ENCODE results near the gene MINDY4. TPM values are rescaled to one million over a fixed set of nuclear protein-coding genes. Genes with fewer than 3 reads are reported as not detected.

The MINDY4 gene
- total and polyA plus RNA-seq, 10 of the 15 experiments (the other 5 are each of a cell fraction or from before 2014, with no cell fraction given): 0.10 to 0.90 (median 0.40) TPM

DNA sequence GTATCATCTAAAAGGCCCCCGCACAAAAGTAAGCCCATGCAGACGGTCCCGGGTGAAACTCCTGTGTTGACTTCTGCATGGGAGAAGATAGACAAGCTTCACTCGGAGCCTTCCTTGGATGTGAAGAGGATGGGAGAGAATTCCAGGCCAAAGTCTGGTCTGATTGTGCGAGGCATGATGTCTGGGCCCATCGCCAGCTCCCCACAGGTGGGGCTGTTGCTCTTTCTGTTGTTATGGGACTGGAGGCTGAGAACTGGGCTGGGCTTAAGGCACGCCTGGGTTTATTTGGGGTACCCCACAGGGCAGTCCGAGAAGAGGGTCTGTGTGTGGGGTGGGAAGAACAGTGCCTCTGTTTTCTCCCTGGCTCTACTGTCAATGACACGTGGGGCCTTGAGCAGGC lies 14.6 kb downstream of the MINDY4 start (continued):
- TF ChIP-seq, protein P1, sequence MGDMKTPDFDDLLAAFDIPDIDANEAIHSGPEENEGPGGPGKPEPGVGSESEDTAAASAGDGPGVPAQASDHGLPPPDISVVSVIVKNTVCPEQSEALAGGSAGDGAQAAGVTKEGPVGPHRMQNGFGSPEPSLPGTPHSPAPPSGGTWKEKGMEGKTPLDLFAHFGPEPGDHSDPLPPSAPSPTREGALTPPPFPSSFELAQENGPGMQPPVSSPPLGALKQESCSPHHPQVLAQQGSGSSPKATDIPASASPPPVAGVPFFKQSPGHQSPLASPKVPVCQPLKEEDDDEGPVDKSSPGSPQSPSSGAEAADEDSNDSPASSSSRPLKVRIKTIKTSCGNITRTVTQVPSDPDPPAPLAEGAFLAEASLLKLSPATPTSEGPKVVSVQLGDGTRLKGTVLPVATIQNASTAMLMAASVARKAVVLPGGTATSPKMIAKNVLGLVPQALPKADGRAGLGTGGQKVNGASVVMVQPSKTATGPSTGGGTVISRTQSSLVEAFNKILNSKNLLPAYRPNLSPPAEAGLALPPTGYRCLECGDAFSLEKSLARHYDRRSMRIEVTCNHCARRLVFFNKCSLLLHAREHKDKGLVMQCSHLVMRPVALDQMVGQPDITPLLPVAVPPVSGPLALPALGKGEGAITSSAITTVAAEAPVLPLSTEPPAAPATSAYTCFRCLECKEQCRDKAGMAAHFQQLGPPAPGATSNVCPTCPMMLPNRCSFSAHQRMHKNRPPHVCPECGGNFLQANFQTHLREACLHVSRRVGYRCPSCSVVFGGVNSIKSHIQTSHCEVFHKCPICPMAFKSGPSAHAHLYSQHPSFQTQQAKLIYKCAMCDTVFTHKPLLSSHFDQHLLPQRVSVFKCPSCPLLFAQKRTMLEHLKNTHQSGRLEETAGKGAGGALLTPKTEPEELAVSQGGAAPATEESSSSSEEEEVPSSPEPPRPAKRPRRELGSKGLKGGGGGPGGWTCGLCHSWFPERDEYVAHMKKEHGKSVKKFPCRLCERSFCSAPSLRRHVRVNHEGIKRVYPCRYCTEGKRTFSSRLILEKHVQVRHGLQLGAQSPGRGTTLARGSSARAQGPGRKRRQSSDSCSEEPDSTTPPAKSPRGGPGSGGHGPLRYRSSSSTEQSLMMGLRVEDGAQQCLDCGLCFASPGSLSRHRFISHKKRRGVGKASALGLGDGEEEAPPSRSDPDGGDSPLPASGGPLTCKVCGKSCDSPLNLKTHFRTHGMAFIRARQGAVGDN (IDR thresholded peaks at IDR 0.05): no peak
- no peak for TF ChIP-seq EGR1 (IDR thresholded peaks at IDR 0.05; ENCODE audit: borderline replicate concordance in 1 of 2, low read depth in 2 of 2, low read length in 2 of 2)
- TF ChIP-seq EP300 (IDR thresholded peaks at IDR 0.05; ENCODE audit: borderline replicate concordance in 1 of 2, control insufficient read depth in 1 of 2, low read depth in 2 of 2, low read length in 2 of 2): no peak
- no peak for TF ChIP-seq KLF5 (IDR thresholded peaks at IDR 0.05; ENCODE audit: partially characterized antibody)
- no peak for TF ChIP-seq FOXM1 (IDR thresholded peaks at IDR 0.05; ENCODE audit: low read depth, low read length)
- no peak for TF ChIP-seq CBX5 (IDR thresholded peaks at IDR 0.05; ENCODE audit: low read depth)

DNA sequence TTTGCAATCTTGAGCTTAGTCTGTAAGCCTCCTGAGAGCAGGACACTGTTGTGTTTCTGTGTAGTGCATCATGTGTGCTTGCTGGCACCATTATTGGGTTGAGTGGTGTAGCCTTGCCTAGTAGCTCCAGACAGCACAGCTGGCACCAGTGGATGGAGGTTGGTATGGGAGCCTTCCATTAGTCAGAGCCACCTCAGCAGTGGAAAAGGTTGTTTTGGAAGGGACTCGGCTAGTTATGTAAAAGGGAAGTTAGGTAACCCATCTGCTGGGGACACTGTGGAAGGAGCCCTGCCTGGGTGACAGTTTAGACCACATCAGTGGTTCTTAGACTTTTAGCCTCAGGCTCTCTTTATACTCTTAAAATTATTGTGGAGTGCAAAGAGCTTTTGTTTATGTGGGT lies 16.3 kb downstream of the MINDY4 start:
- Histone ChIP-seq H3K27me3 (replicated peaks in 1 of 2; ENCODE audit: control insufficient read depth in 2 of 2, insufficient read depth in 2 of 2, low read length in 1 of 2) (no peaks in the 10 kb centered on the region), H3K9me3 (replicated peaks; ENCODE audit: control insufficient read depth, insufficient read depth, low read length) (no peaks in the 10 kb centered on the region), H3K36me3 (ENCODE audit: control insufficient read depth in 2 of 2, insufficient read depth in 2 of 2, low read length in 1 of 2) (no peaks in the 10 kb centered on the region; a peak in 1 of 4 replicates), H3K4me1 (ENCODE audit: control insufficient read depth, insufficient read depth, low read length) (no peaks in the 10 kb centered on the region), H2AFZ (ENCODE audit: control insufficient read depth, low read depth, low read length) (no peak overlapping the region), H3K27ac (ENCODE audit: control insufficient read depth, insufficient read depth) (no peak overlapping the region), H3K4me2 (ENCODE audit: control insufficient read depth, insufficient read depth) (no peak overlapping the region), H3K9ac (ENCODE audit: control insufficient read depth, insufficient read depth, low read length) (no peak overlapping the region), H3K4me3 (no peak overlapping the region), H4K20me1 (ENCODE audit: control insufficient read depth, insufficient read depth) (no peaks in the 10 kb centered on the region), H3K79me2 (ENCODE audit: control insufficient read depth, insufficient read depth, low read length) (no peaks in the 10 kb centered on the region)
- TF ChIP-seq ZNF24 (IDR thresholded peaks at IDR 0.05) (no peak), SUPT20H (IDR thresholded peaks at IDR 0.05; ENCODE audit: borderline replicate concordance, control insufficient read depth, low read depth, low read length) (no peak), SREBF1 (IDR thresholded peaks at IDR 0.05; ENCODE audit: low read length) (no peak), WRNIP1 (IDR thresholded peaks at IDR 0.05; ENCODE audit: borderline replicate concordance, low read depth, low read length) (no peak)
- 47% methylated on average over 1 of the region's 1 CpG for WGBS (ENCODE audit: insufficient coverage, insufficient replicate concordance, low lambda C conversion rate, missing lambda C conversion rate)
- RAD21 ChIA-PET (ENCODE audit: unreplicated experiment): interaction anchor here (1.0 kb wide), 1 partner anchor 12 kb away, joined by 3 read pairs; no protein-coding TSS in a partner anchor
- CTCF ChIA-PET: interaction anchor here (1.3 kb wide), 1 partner anchor 196 kb away, joined by 5 read pairs; no protein-coding TSS in a partner anchor
- no TSS peak for BruUV-seq (replicated peaks)
- intact Hi-C loops (cut with micrococcal nuclease; ENCODE audit: unreplicated experiment) (no loop called here), in situ Hi-C loops (cut with MboI) (no loop called here)
- POLR2A ChIA-PET: no interaction called here
- SMC1A ChIA-PET (ENCODE audit: uncharacterized antibody, unreplicated experiment): interaction anchor here (1.0 kb wide), 1 partner anchor 9 kb away, joined by 4 read pairs; no protein-coding TSS in a partner anchor
- no peak for DNase-seq (ENCODE audit: low read depth, low spot score)
- ATAC-seq: no peak; the same call in 2 of the 3 replicates
- FAIRE-seq: no peak
